ENCODE results near the gene GPR75.
"Not testable (repeated sequence)": the region's sequence is repeated elsewhere in the genome, so short reads cannot be mapped to it uniquely, and the experiment has no call there.

GPR75 gene

DNA sequence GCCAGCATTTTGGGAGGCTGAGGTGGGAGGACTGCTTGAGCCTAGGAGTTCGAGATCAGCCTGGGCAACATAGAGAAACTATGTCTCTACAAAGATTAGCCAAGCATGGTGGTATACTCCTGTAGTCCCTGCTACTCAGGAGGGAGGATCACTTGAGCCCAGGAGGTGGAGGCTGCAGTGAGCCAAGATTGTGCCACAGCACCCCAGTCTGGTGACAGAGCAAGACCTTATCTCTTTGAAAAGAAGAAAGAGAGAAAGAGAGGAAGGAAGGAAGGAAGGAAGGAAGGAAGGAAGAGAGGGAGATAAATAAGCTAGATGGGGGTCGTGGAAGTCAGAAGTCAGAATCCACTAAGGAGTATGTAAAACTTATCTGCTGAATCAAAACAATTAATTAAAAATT, 16.2 kb downstream of the GPR75 start:
- Histone ChIP-seq H3K9ac (ENCODE audit: low read length) (no peak overlapping the region), H3K4me3 (ENCODE audit: low read length) (no peak overlapping the region), H3K36me3 (ENCODE audit: control insufficient read depth, insufficient read depth, low read length) (no peaks in the 10 kb centered on the region), H3K4me1 (ENCODE audit: control insufficient read depth, insufficient read depth, low read length) (no peaks in the 10 kb centered on the region), H3K27ac (ENCODE audit: low read depth, low read length) (no peak overlapping the region), H3K27me3 (ENCODE audit: control insufficient read depth, insufficient read depth, low read length) (no peaks in the 10 kb centered on the region)

DNA sequence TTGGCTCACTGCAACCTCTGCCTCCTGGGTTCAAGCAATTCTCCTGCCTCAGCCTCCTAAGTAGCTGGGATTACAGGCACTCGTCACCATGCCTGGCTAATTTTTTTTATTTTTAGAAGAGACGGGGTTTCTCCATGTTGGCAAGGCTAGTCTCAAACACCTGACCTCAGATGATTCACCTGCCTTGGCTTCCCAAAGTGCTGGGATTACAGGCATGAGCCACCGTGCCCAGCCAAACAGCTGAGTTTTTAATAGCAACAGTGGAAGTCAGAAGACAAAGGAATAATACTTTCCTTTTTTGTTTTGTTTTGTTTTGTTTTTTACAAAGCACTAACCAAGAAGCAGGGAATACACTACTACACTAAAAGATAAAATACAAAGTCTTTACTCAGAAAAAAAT, 16.9 kb downstream of the GPR75 start:
- H3K27ac ChIP-seq (ENCODE audit: low read depth, low read length): no peak overlapping the region
- no peaks in the 10 kb centered on the region for H3K36me3 ChIP-seq (ENCODE audit: control insufficient read depth, insufficient read depth, low read length)
- no peak overlapping the region for H3K9ac ChIP-seq (ENCODE audit: low read length)
- no peaks in the 10 kb centered on the region for H3K4me1 ChIP-seq (ENCODE audit: control insufficient read depth, insufficient read depth, low read length)
- H3K27me3 ChIP-seq (ENCODE audit: control insufficient read depth, insufficient read depth, low read length): no peaks in the 10 kb centered on the region
- H3K4me3 ChIP-seq (ENCODE audit: low read length): no peak overlapping the region

DNA sequence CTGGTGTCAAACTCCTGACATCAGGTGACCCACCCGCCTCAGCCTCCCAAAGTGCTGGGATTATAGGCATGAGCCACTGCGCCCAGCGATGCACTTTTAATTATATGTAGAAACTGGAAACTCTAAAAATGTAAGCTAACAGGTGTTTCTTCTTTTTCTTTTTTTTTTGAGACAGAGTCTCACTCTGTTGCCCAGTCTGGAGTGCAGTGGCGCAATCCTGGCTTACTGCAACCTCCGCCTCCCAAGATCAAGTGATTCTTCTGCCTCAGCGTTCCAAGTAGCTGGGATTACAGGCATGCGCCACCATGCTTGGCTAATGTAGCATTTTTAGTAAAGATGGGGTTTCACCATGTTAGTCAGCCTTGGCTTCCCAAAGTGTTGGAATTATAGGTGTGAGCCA, 18.1 kb downstream of the GPR75 start:
- H3K9ac ChIP-seq (ENCODE audit: low read length); H3K4me1 ChIP-seq (ENCODE audit: control insufficient read depth, insufficient read depth, low read length); H3K27ac ChIP-seq (ENCODE audit: low read depth, low read length): not testable (repeated sequence)

DNA sequence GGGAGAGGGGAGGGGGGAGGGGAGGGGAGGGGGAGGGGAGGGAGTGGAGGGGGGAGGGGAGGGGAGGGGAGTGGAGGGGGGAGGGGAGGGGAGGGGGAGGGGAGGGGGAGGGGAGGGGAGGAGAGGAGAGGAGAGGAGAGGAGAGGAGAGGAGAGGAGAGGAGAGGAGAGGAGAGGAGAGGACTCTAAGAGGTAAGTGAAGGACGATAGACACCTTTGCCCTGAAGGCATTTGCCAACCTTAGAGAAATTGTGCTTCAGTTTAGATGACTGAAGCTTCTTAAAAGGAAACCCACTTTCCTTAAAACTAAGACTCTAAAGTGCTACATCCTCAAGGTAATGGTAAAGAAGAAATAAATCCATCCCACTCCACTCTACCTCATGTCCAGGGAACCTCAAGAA, 19.2 kb downstream of the GPR75 start:
- H3K4me3 ChIP-seq (ENCODE audit: low read length): no peak overlapping the region
- H3K27me3 ChIP-seq (ENCODE audit: control insufficient read depth, insufficient read depth, low read length): no peaks in the 10 kb centered on the region
- no peaks in the 10 kb centered on the region for H3K36me3 ChIP-seq (ENCODE audit: control insufficient read depth, insufficient read depth, low read length)
- no peak overlapping the region for H3K27ac ChIP-seq (ENCODE audit: low read depth, low read length)
- H3K4me1 ChIP-seq (ENCODE audit: control insufficient read depth, insufficient read depth, low read length): no peaks in the 10 kb centered on the region
- no peak overlapping the region for H3K9ac ChIP-seq (ENCODE audit: low read length)

More for the DNA sequence above, 18.1 kb downstream of the GPR75 start:
- H3K36me3 ChIP-seq (ENCODE audit: control insufficient read depth, insufficient read depth, low read length); H3K27me3 ChIP-seq (ENCODE audit: control insufficient read depth, insufficient read depth, low read length); H3K4me3 ChIP-seq (ENCODE audit: low read length): not testable (repeated sequence)

DNA sequence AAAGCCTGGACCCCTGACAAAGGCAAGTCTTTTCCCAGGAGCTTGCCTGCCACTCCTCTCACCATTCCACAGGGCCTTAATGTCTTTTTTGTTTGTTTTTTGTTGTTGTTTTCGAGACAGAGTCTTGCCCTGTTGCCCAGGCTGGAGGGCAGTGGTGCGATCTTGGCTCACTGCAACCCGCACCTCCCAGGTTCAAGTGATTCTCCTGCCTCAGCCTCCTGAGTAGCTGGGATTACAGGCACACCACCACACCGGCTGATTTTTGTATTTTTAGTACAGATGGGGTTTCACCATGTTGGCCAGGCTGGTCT, 29.8 kb downstream of the GPR75 start:
- H3K27ac ChIP-seq (ENCODE audit: low read depth, low read length); H3K4me1 ChIP-seq (ENCODE audit: control insufficient read depth, insufficient read depth, low read length); H3K4me3 ChIP-seq (ENCODE audit: low read length); H3K9ac ChIP-seq (ENCODE audit: low read length); H3K36me3 ChIP-seq (ENCODE audit: control insufficient read depth, insufficient read depth, low read length); H3K27me3 ChIP-seq (ENCODE audit: control insufficient read depth, insufficient read depth, low read length): not testable (repeated sequence)

DNA sequence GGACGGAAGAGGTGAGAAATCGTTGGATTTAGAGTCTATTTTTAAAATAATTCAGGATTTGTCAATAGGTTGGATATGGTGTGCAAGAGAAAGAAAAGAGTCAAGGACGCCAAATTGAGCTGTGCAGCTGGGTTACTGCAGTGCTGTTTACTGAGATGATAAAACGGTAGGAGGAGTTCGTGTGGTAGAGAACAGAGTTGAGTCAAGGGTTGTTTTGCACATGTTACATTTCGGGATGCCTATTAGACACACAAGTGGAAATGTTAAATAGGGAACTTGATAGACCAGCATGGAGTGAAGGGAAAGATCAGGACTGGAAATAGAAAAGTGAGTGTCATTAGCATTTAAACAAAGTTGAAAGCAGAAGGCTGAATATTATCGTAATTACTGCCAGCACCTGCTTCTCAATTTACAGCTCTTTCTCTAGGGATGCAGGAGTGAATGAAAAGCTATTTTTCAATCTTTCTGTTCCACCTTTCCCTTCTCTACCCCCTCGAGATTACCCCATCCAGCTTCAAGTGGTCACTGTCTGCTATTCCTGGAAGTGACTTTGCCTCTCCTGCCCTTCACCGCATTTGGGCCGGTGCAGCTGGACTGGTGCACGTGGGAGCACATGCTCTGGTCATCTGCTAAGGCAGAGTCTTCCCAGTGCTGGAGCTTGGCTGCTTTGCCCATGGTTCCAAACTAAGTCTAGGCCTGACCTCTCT, 30.3 kb downstream of the GPR75 start:
- H3K36me3 ChIP-seq (ENCODE audit: control insufficient read depth, insufficient read depth, low read length): no peaks in the 10 kb centered on the region
- no peak overlapping the region for H3K27ac ChIP-seq (ENCODE audit: low read depth, low read length)
- no peak overlapping the region for H3K4me3 ChIP-seq (ENCODE audit: low read length)
- no peak overlapping the region for H3K9ac ChIP-seq (ENCODE audit: low read length)
- no peaks in the 10 kb centered on the region for H3K4me1 ChIP-seq (ENCODE audit: control insufficient read depth, insufficient read depth, low read length)
- no peaks in the 10 kb centered on the region for H3K27me3 ChIP-seq (ENCODE audit: control insufficient read depth, insufficient read depth, low read length)

DNA sequence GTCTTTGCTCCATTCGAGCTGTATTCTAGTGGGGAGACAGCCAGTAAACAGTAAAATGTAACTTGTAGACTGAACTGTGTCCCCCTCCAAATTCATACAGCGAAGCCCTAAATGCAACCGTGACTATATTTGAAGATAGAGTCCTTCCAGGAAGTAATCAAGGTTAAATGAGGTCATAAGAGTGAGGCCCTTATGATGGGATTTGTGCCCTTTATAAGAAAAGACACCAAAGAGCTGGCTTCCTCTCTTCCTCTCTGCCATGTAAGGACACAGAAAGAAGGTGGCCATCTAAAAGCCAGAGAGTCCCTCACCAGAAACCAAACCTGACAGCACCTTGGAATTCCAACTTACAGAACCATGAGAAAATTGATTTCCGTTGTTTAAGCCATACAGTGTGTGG, 31.4 kb downstream of the GPR75 start:
- H3K27ac ChIP-seq (ENCODE audit: low read depth, low read length): no peak overlapping the region

DNA sequence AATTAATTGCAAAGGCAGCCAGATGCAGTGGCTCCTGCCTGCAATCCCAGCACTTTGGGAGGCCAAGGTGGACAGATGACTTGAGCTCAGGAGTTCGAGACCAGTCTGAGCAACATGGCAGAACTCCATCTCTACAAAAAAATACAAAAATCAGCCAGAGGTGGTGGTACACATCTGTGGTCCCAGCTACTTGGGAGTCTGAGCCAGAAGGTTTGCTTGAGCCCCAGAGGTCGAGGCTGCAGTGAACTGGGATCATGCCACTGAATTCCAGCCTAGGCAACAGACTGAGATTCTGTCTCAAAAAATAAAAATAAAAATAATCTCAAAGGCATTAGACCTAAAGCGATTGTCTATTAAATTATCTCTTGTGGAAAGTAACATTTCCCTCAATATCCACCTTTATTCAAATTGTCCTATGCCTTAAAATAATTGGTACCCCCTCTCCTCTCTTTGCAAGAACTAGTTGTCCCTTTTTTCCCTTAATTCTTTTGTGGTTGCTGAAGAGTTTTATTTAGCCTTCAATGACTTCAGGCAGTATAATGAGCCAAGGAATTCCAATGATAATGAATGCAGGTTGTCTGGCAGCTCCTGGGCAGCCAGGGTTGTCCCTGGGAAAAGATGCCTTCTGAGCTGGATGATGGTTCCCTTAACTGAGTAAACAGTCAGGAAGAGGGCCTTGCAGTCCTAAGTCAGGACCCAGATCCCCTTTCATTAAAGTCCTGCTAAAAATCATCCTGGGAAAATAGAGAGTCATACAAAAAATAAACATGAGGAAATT, 32.2 kb downstream of the GPR75 start:
- Histone ChIP-seq H3K27ac (ENCODE audit: low read depth, low read length) (no peak overlapping the region), H3K4me3 (ENCODE audit: low read length) (no peak overlapping the region), H3K36me3 (ENCODE audit: control insufficient read depth, insufficient read depth, low read length) (no peaks in the 10 kb centered on the region), H3K27me3 (ENCODE audit: control insufficient read depth, insufficient read depth, low read length) (no peaks in the 10 kb centered on the region), H3K9ac (ENCODE audit: low read length) (no peak overlapping the region), H3K4me1 (ENCODE audit: control insufficient read depth, insufficient read depth, low read length) (no peaks in the 10 kb centered on the region)

More for the DNA sequence above, 31.4 kb downstream of the GPR75 start:
- Histone ChIP-seq H3K36me3 (ENCODE audit: control insufficient read depth, insufficient read depth, low read length) (no peaks in the 10 kb centered on the region), H3K9ac (ENCODE audit: low read length) (no peak overlapping the region), H3K4me1 (ENCODE audit: control insufficient read depth, insufficient read depth, low read length) (no peaks in the 10 kb centered on the region), H3K27me3 (ENCODE audit: control insufficient read depth, insufficient read depth, low read length) (no peaks in the 10 kb centered on the region), H3K4me3 (ENCODE audit: low read length) (no peak overlapping the region)

DNA sequence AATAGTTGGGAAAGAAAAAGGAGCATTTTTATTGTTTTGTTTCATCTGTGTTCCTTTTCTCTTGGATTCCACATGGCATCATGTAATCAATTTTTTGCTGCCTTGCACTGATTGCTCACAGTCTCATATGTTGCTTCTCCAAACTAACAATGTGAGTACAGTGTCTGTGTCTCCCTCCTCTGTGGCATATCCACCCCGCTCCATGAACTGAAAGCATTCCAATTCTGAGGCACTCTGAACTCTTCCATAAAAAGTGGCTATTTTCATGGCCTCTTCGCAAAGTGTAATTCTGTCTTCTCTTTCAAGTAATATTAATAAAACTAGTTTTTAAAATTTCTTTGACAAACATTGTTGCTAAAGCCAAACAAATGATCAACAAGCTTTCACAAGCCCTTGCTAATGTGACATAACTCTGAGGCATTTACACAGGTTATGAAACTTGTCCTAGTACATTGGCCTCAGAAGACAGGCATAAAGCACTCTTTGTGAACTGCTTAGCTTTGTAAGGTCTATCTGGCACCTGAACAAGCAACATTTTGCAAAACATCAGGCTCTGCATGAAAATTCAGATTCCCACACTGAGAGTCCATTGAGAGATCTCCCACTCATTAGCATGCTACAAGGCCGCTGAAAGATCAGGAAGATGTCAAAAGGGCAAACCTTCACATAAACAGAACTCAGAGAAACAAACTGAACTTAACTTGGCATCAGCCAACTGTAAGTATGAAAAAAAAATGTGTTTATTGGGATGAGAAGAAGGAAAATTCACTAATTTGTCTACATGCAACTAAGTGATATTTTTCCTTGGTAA, 33.0 kb downstream of the GPR75 start:
- no peak overlapping the region for H3K9ac ChIP-seq (ENCODE audit: low read length)
- no peak overlapping the region for H3K27ac ChIP-seq (ENCODE audit: low read depth, low read length)
- no peaks in the 10 kb centered on the region for H3K27me3 ChIP-seq (ENCODE audit: control insufficient read depth, insufficient read depth, low read length)
- H3K4me1 ChIP-seq (ENCODE audit: control insufficient read depth, insufficient read depth, low read length): no peaks in the 10 kb centered on the region
- H3K4me3 ChIP-seq (ENCODE audit: low read length): no peak overlapping the region
- H3K36me3 ChIP-seq (ENCODE audit: control insufficient read depth, insufficient read depth, low read length): no peaks in the 10 kb centered on the region

DNA sequence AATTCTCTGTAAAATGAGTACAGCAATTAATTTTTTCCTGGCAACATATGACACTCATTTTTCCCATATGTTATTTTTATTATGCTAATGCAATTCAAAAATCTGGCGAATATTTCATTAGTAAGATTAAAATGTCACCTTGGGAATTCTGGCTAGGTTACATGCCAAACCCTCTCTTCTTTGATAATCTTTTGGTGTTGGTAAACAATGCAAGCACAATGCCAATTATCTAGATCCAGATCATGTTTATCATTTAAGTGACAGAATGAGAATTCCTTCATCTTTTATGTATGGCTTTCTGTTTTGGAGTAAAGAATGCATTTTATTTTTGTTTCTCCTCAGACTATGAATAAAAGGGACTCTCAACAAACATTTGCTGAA, 33.7 kb downstream of the GPR75 start:
- H3K4me3 ChIP-seq (ENCODE audit: low read length): no peak overlapping the region
- no peaks in the 10 kb centered on the region for H3K36me3 ChIP-seq (ENCODE audit: control insufficient read depth, insufficient read depth, low read length)
- no peak overlapping the region for H3K27ac ChIP-seq (ENCODE audit: low read depth, low read length)
- H3K4me1 ChIP-seq (ENCODE audit: control insufficient read depth, insufficient read depth, low read length): no peaks in the 10 kb centered on the region
- no peaks in the 10 kb centered on the region for H3K27me3 ChIP-seq (ENCODE audit: control insufficient read depth, insufficient read depth, low read length)
- no peak overlapping the region for H3K9ac ChIP-seq (ENCODE audit: low read length)

DNA sequence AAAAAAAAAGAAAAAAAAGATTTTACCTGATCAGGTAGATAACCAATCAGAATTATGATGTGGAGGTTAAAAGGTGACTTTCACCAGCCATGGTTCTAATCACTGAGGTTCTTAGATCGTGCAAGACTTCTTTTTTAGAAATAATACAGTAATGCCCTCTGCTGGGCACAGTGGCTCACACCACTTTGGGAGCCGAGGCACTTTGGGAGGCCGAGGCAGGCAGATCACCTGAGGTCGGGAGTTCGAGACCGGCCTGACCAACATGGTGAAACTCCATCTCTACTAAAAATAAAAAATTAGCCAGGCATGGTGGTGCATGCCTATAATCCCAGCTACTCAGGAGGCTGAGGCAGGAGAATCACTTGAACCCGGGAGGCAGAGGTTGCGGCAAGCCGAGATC, 36.1 kb downstream of the GPR75 start:
- H3K4me1 ChIP-seq (ENCODE audit: control insufficient read depth, insufficient read depth, low read length); H3K27me3 ChIP-seq (ENCODE audit: control insufficient read depth, insufficient read depth, low read length); H3K9ac ChIP-seq (ENCODE audit: low read length); H3K27ac ChIP-seq (ENCODE audit: low read depth, low read length); H3K36me3 ChIP-seq (ENCODE audit: control insufficient read depth, insufficient read depth, low read length); H3K4me3 ChIP-seq (ENCODE audit: low read length): not testable (repeated sequence)

DNA sequence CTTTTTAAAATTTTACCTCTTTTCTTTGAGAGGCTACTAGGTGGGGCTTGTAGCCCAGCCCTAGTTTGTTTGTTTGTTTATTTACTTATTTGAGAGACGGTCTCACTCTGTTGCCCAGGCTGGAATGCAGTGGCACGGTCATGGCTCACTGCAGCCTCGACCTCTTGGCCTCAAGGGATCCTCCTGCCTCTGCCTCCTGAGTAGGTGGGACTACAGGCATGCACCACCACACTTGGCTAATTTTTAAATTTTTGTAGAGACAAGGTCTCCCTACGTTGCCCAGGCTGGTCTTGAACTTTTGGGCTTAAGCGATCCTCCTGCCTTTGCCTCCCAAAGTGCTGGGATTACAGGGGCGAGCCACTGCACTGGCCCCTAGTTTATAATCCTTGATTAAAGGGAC, 38.0 kb downstream of the GPR75 start:
- Histone ChIP-seq H3K4me1 (ENCODE audit: control insufficient read depth, insufficient read depth, low read length) (no peaks in the 10 kb centered on the region), H3K36me3 (ENCODE audit: control insufficient read depth, insufficient read depth, low read length) (peaks cover 9% of the 10 kb centered on the region), H3K27ac (ENCODE audit: low read depth, low read length) (no peak overlapping the region), H3K9ac (ENCODE audit: low read length) (no peak overlapping the region), H3K4me3 (ENCODE audit: low read length) (no peak overlapping the region), H3K27me3 (ENCODE audit: control insufficient read depth, insufficient read depth, low read length) (no peaks in the 10 kb centered on the region)

All from rectal smooth muscle tissue (tissue), 1 donor.